ENCODE data around the gene TAF1C. TPM values are rescaled to one million over a fixed set of nuclear protein-coding genes. Genes with fewer than 3 reads are reported as not detected.

The TAF1C gene
- total and polyA plus RNA-seq, 2 donors (not counting 3 experiments of a cell fraction or from before 2014, with no cell fraction given), result 57.2 to 77.6 TPM

GRCh38 chr16:84194470-84195200 is 7.8 kb upstream of the TAF1C start:
- no TSS peak for BruUV-seq (replicated peaks)

GRCh38 chr16:84194018-84194417 is 7.2 kb upstream of the TAF1C start:
- no peaks in the 10 kb centered on the region for H3K4me1 ChIP-seq (ENCODE audit: control insufficient read depth, extremely low read depth, insufficient read depth, low read length)
- FAIRE-seq (no peak), DNase-seq (ENCODE audit: low read depth, low spot score) (no peak)
- ChIA-PET POLR2A (no interaction called here), CTCF (no interaction called here)
- H3K4me3 ChIP-seq (replicated peaks in 1 of 3; ENCODE audit: insufficient read depth in 1 of 3, low read depth in 1 of 3, low read length in 3 of 3), result no peak overlapping the region
- intact Hi-C loops (cut with micrococcal nuclease) (no loop called here), dilution Hi-C loops (cut with MboI; ENCODE audit: extremely low pct_ligation_motif_present, low sequenced_read_pairs) (no loop called here)
- no peaks in the 10 kb centered on the region for H3K36me3 ChIP-seq (ENCODE audit: control insufficient read depth in 2 of 2, extremely low read depth in 1 of 2, insufficient read depth in 2 of 2, low read length in 2 of 2)
- no peak overlapping the region for H3K27ac ChIP-seq (ENCODE audit: insufficient read depth, low read depth, low read length)
- no peak overlapping the region for H3K9ac ChIP-seq (replicated peaks; ENCODE audit: extremely low read depth, insufficient read depth, low read length)
- no peaks in the 10 kb centered on the region for H3K79me2 ChIP-seq (ENCODE audit: control insufficient read depth, insufficient read depth, low read length)
- no peaks in the 10 kb centered on the region for H3K27me3 ChIP-seq (ENCODE audit: control insufficient read depth in 2 of 2, insufficient read depth in 2 of 2, low read length in 2 of 2)
- no peak overlapping the region for H2AFZ ChIP-seq (ENCODE audit: low read depth, low read length)
- no peak overlapping the region for H3K4me2 ChIP-seq (ENCODE audit: insufficient read depth, low read length)
- TF ChIP-seq GATA2 (IDR thresholded peaks at IDR 0.05; ENCODE audit: insufficient read depth, insufficient read length, low read depth, low read length), result no peak
- TF ChIP-seq JUN (IDR thresholded peaks at IDR 0.05; ENCODE audit: borderline replicate concordance, insufficient read depth, insufficient read length, low read depth), result no peak
- no peak for TF ChIP-seq POLR2AphosphoS5 (IDR thresholded peaks at IDR 0.05; ENCODE audit: insufficient read depth, low read depth, low read length)
- no peak for TF ChIP-seq MAX (IDR thresholded peaks at IDR 0.05; ENCODE audit: insufficient read depth, insufficient read length)
- TF ChIP-seq POLR2A (IDR thresholded peaks at IDR 0.05; ENCODE audit: low read depth, low read length), result no peak
- no peak for TF ChIP-seq EZH2 (IDR thresholded peaks at IDR 0.05; ENCODE audit: borderline replicate concordance, low read depth, low read length, severe bottlenecking)
- no peak for TF ChIP-seq FOS (IDR thresholded peaks at IDR 0.05; ENCODE audit: borderline replicate concordance, insufficient read depth, low read length)
- no peak for TF ChIP-seq MYC (IDR thresholded peaks at IDR 0.05; ENCODE audit: low read depth, low read length)
- TF ChIP-seq CTCF (IDR thresholded peaks at IDR 0.05; ENCODE audit: extremely low read depth in 1 of 2, insufficient read depth in 1 of 2, low read depth in 1 of 2, low read length in 2 of 2), result no peak
- H3K9me1 ChIP-seq (replicated peaks; ENCODE audit: control insufficient read depth, extremely low read depth, insufficient read depth, low read length), result no peaks in the 10 kb centered on the region
- no peaks in the 10 kb centered on the region for H3K9me3 ChIP-seq (replicated peaks; ENCODE audit: control insufficient read depth, insufficient read depth, low read length)
- H4K20me1 ChIP-seq (replicated peaks; ENCODE audit: control insufficient read depth, extremely low read depth, insufficient read depth, low read length), result no peaks in the 10 kb centered on the region
- BruUV-seq (replicated peaks), result no TSS peak

More at GRCh38 chr16:84194470-84195200, 7.8 kb upstream of the TAF1C start:
- no peaks in the 10 kb centered on the region for H3K79me2 ChIP-seq (ENCODE audit: control insufficient read depth, insufficient read depth, low read length)
- CTCF ChIA-PET, result no interaction called here
- H3K4me1 ChIP-seq (ENCODE audit: control insufficient read depth, extremely low read depth, insufficient read depth, low read length), result no peaks in the 10 kb centered on the region
- no peak overlapping the region for H3K4me3 ChIP-seq (replicated peaks in 1 of 3; ENCODE audit: insufficient read depth in 1 of 3, low read depth in 1 of 3, low read length in 3 of 3)
- intact Hi-C loops (cut with micrococcal nuclease), result no loop called here
- H3K9me1 ChIP-seq (replicated peaks; ENCODE audit: control insufficient read depth, extremely low read depth, insufficient read depth, low read length), result no peaks in the 10 kb centered on the region
- POLR2A ChIA-PET, result no interaction called here
- no peak overlapping the region for H3K9ac ChIP-seq (replicated peaks; ENCODE audit: extremely low read depth, insufficient read depth, low read length)
- H3K9me3 ChIP-seq (replicated peaks; ENCODE audit: control insufficient read depth, insufficient read depth, low read length), result no peaks in the 10 kb centered on the region
- H3K27ac ChIP-seq (ENCODE audit: insufficient read depth, low read depth, low read length), result no peak overlapping the region
- TF ChIP-seq JUN (IDR thresholded peaks at IDR 0.05; ENCODE audit: borderline replicate concordance, insufficient read depth, insufficient read length, low read depth), result no peak
- TF ChIP-seq POLR2A (IDR thresholded peaks at IDR 0.05; ENCODE audit: low read depth, low read length), result no peak
- no peaks in the 10 kb centered on the region for H4K20me1 ChIP-seq (replicated peaks; ENCODE audit: control insufficient read depth, extremely low read depth, insufficient read depth, low read length)
- no peak overlapping the region for H3K4me2 ChIP-seq (ENCODE audit: insufficient read depth, low read length)
- H3K36me3 ChIP-seq (ENCODE audit: control insufficient read depth in 2 of 2, extremely low read depth in 1 of 2, insufficient read depth in 2 of 2, low read length in 2 of 2), result no peaks in the 10 kb centered on the region
- dilution Hi-C loops (cut with MboI; ENCODE audit: extremely low pct_ligation_motif_present, low sequenced_read_pairs), result no loop called here
- DNase-seq (ENCODE audit: low read depth, low spot score) (no peak), FAIRE-seq (no peak)
- no peak overlapping the region for H2AFZ ChIP-seq (ENCODE audit: low read depth, low read length)
- no peaks in the 10 kb centered on the region for H3K27me3 ChIP-seq (ENCODE audit: control insufficient read depth in 2 of 2, insufficient read depth in 2 of 2, low read length in 2 of 2)

All from endothelial cell of umbilical vein (primary cell).